ENCODE measurements around the gene COQ3.

Gene COQ3, protein sequence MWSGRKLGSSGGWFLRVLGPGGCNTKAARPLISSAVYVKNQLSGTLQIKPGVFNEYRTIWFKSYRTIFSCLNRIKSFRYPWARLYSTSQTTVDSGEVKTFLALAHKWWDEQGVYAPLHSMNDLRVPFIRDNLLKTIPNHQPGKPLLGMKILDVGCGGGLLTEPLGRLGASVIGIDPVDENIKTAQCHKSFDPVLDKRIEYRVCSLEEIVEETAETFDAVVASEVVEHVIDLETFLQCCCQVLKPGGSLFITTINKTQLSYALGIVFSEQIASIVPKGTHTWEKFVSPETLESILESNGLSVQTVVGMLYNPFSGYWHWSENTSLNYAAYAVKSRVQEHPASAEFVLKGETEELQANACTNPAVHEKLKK

DNA sequence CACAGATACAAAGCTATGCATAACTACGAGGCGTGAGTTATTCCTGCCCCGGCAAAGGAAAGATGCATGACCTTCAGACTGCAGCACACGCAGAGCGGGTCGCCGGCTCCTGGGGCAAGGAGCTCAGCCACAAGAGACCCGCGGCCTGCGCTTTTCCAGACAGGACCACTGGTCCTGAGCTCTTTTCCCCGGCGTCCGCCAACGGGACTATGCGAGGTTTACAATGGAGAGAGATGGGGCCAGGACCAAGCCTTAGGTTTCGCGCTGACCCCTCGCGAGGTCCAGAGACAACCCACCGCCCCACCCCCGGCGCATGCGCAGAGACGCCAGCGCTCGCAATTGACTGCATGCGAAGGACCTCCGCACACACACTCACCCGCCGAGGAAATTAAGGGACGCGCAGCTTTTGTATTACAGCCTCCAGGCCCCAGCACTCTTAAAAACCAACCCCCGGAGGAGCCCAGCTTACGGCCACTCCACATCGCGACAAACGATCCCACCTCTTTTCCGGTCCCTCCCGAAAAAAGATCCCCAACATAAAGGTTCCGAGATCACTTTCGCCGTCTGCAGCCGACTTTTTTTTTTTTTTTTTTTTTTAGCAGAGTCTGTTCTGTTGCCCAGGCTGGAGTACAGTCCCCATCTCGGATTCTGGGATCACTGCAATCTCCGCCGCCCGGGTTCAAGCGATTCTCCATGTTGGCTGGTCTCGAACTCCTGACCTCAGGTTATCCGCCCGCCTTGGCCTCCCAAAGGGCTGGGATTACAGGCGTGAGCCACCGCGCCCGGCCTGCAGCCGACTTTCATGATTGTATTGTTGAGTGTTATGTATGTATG, at the start of gene COQ3:
Gene COQ3, minus strand, starts transcription at position 498 of the 834 bp plus-strand sequence. Its CDS starts 16 bp downstream, at position 482.
- in situ Hi-C loops (cut with MboI; ENCODE audit: low sequenced_read_pairs) = no loop called here

- in situ Hi-C loops (cut with MboI; ENCODE audit: low sequenced_read_pairs) = no loop called here
These were observed 40.9 kb upstream of the COQ3 start for GRCh38 chr6:99434702-99435530.

- in situ Hi-C loops (cut with MboI; ENCODE audit: low sequenced_read_pairs) = no loop called here
These were observed 38.9 kb upstream of the COQ3 start for GRCh38 chr6:99432877-99433276.

GRCh38 chr6:99431901-99432300, 37.9 kb upstream of the COQ3 start:
- in situ Hi-C loops (cut with MboI; ENCODE audit: low sequenced_read_pairs) = no loop called here

- in situ Hi-C loops (cut with MboI; ENCODE audit: low sequenced_read_pairs) = no loop called here
These were observed 34.0 kb upstream of the COQ3 start for GRCh38 chr6:99427988-99428387.

- in situ Hi-C loops (cut with MboI; ENCODE audit: low sequenced_read_pairs) = no loop called here
These were observed 32.4 kb upstream of the COQ3 start for GRCh38 chr6:99426451-99426757.

DNA sequence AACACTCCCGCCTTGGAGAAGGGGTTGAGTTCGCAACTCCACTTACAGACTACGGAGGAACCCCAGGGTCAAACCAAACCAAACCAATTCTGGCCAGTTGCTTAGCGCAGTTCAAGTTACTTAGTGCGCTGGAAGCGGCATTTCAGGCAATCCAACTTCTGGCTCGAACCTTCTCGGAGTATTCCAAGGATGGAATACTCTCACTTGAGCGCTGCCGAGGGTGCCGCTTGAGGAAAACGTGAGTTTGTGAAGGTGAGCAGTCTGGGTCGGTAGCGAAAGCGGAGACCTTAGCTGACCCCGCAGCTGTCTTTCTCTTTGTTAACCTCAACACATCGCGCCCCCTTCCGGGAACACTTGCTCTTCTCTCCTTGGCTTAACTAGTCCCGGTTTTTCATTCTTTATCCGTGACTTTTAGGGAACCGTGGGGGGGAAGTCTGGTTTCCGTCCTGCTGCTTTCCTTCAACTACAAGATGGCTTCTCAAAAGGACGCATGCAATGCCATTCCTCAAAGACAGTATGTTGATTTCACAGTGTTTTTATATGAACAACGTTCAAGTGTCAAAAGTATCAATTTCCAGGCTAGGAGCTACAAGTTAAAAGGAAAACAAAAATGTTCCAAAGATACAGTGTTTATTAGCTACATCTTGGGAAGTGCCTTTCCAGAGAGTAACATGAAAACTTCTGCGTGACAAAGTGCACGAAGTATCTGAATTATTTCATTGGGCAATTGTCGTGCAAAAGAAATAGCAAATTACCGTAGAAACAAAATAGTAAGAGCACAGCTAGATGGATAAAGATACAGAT, 31.9 kb upstream of the COQ3 start:
- in situ Hi-C loops (cut with MboI; ENCODE audit: low sequenced_read_pairs) = no loop called here

DNA sequence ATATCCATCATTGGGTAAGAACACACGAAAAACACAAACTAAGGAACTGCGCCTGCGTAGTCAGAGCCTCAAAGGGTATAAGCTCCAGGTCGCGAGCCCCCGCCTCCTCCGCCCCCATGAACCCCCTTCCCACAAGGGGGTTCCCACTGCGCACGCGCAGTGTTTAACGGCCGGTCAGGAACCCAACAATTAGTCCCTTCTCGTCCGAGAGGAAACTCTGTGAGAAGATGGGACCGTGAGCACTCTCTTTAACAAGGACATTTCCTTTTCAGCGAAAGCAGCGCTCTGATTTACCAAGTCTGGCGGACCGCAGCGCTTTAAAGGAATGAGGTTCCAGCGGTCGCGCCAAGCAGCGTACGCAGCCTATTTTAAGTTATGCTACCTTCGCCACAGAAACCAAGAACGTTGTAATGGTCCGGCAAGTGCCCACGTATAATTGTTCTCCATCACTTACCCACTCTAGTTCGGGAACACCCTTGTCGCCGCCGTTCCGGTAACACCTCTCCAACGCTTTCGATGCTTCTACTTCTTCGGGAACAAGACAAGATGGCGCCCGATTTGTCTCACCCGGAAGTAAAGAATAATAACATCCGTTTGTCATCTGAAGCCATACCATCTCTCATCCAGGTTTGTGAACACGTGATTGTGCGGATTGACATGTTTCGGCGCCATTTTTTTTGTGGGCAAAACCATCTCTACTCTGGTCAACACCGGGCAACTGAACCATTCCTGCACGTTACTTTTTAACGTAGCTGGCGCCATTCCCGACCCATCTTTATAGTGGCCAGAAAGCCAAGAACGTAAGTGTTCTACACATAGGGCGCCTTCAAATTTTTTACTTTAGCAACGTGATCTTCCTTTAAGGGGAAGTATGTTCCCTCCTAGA, 31.0 kb upstream of the COQ3 start, which contains the start of gene PNISR:
Gene PNISR, minus strand, starts transcription at position 548 of the 886 bp plus-strand sequence. CDS start 10,649 bp downstream, outside the sequence.
- in situ Hi-C loops (cut with MboI; ENCODE audit: low sequenced_read_pairs) = no loop called here

GRCh38 chr6:99424022-99424421, 30.0 kb upstream of the COQ3 start:
- in situ Hi-C loops (cut with MboI; ENCODE audit: low sequenced_read_pairs) = no loop called here

DNA sequence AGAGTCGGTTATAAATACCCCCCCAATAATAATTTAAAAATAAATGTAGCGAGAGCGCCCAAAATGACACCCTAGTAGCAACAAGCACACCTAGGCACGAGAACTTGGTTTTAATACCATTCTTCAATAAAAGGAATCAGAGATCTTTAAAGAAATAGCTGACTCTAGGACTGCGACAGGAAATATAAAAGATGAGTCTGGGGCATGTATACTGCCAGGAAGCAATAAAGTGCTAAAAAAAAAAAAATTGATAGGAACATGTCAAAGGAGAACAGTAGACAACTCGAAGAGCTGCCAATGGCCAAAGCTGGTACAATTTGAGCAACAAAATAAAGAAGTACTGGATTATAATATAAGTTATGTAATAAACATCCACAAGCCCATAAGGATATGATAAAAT, 28.9 kb upstream of the COQ3 start:
- in situ Hi-C loops (cut with MboI; ENCODE audit: low sequenced_read_pairs) = no loop called here

DNA sequence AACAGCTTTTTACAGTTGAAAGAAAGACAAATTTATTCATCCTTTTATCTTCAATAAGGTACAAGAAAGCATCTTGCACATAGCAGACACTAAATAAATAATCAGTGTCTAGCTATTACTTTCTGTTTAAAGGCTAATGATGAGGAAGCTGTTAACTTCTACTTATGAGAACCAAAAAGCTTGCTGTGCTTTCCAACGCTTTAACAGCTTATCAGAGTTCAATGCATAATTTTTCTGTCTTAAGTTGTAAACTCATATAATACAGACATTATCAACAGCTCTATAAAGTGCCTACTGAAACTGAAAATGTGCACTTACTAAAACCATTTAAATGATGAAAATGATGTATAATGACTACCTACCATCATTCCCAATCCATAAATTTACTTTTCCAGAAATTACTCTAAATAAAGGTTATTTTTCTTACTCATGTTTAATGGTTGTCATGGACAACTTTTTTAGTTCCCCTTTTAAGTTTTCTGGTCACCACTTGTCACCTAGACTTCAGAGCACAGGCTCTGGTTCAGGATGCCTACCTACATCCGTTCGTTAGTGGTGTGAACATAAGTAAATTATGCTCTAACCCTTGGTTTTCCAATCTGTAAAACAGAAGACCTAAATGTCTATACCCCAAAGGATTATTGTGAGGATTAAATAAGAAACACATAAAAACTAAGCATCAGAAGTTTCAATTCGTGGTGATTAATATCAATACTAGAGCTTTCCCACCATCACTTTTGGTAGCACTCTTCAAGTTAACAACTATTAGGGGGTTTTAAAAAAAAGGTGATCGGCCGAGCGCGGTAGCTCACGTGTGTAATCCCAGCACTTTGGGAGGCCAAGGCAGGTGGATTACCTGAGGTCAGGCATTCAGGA, 23.1 kb upstream of the COQ3 start:
- in situ Hi-C loops (cut with MboI; ENCODE audit: low sequenced_read_pairs) = no loop called here

DNA sequence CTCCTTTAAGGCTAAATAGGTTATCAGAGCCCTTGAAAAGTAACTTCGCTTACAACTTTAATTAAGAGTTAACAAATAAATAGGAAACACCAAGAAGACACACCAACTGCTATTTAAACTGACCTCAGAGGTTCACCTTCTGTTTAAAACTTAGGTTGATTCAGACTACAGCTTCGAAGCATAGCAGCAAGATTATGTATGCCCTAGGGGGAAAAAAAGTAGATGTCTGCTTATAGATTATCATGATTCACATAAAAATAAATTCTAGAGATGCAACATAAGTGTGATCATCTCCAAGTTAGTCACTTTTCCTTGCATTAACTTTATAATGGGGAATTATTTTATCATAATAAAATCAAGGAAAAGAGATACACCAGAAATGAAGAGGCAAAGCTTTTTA, 22.2 kb upstream of the COQ3 start:
- in situ Hi-C loops (cut with MboI; ENCODE audit: low sequenced_read_pairs) = no loop called here

GRCh38 chr6:99415446-99415845, 21.5 kb upstream of the COQ3 start:
- in situ Hi-C loops (cut with MboI; ENCODE audit: low sequenced_read_pairs) = no loop called here

DNA sequence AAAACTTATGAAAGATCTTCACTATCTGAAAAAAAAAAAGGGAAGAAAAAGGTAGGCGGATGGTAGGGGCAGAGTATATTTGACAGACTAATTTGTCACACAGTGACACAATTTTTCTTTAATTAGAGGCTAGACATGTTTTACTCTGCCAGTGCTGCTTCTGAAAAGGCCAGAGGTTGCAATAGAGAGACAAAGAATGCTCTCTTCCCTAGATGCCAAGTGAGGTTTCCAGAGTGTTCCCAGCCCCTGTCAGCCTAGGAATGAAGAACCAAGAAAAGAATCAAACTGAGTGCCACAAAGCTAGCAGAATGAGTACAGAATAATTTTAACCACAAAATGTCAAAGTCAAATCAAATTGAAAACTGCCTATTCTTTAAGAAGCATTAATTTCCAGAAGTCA, 18.1 kb upstream of the COQ3 start:
- in situ Hi-C loops (cut with MboI; ENCODE audit: low sequenced_read_pairs) = no loop called here

- in situ Hi-C loops (cut with MboI; ENCODE audit: low sequenced_read_pairs) = no loop called here
These were observed 15.7 kb upstream of the COQ3 start for GRCh38 chr6:99409672-99410071.

DNA sequence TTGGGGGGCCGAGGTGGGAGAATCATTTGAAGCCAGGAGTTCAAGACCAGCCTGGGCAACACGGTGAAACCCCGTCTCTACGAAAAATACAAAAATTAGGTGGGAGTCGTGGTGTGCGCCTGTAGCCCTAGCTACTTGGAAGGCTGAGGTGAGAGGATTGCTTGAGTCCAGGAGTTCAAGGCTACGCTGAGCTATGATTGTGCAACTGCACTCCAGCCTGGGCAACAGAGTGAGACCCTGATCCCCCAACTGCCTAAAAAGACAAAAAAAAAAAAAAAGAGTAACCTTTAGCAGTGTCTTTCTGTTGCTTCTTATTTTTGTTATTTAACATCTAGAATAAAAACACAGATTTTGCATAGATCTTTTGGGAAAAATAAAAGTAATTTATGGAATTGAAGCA, 13.1 kb upstream of the COQ3 start:
- in situ Hi-C loops (cut with MboI; ENCODE audit: low sequenced_read_pairs) = no loop called here

GRCh38 chr6:99402448-99402847, 8.5 kb upstream of the COQ3 start:
- in situ Hi-C loops (cut with MboI; ENCODE audit: low sequenced_read_pairs) = no loop called here

- in situ Hi-C loops (cut with MboI; ENCODE audit: low sequenced_read_pairs) = no loop called here
These were observed 3.3 kb upstream of the COQ3 start for GRCh38 chr6:99397287-99397686.

DNA sequence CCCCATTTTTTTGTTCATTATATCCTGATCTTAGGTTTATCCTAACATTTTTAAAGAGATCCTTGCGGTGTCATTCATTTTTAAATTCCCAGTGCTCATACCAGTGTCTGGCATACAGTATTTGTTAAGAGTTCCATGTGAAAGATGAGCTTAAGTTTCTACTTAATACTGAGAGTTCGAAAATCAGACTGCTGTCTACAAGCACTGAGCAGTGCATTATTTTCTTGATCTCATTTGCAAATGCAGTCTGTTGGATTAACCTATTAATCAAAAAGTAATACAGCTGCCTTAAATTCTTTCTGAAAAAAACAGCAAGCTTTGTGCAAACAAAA, 663 bp downstream of the COQ3 start:
- in situ Hi-C loops (cut with MboI; ENCODE audit: low sequenced_read_pairs) = no loop called here

Data from HL-60/S4 (cell line).